GM12872 (cell line): ENCODE data around the gene SUFU.

Experiments
- CTCF ChIP-seq: IDR thresholded peaks from 3 replicates; pipeline ENCODE4 v1.5.1; 2011; ENCODE audit warnings: low read depth, mild to moderate bottlenecking, low read length, moderate library complexity; ENCODE audit not compliant: insufficient read depth

The SUFU gene

GRCh38 chr10:102660888-102661657, 157.3 kb downstream of the SUFU start:
- no peak for TF ChIP-seq CTCF

DNA sequence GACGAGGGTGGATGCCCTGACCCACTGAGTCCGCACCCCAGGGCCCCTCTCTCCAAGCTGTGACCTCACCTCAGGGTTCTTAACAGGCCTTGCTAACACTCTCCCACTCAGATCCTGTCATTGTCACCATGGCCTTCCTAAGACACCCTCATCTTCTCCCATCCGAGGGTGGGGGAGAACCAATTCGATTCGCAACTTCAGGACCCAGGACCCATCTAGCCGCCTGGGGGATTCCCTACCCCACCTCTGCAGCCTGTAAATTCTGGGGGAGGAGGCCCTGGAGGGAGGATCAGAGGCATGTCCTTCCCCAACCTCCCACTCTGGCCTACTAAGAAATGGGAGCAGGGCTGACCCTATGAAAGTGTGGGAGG, 157.9 kb downstream of the SUFU start:
- no peak for TF ChIP-seq CTCF

DNA sequence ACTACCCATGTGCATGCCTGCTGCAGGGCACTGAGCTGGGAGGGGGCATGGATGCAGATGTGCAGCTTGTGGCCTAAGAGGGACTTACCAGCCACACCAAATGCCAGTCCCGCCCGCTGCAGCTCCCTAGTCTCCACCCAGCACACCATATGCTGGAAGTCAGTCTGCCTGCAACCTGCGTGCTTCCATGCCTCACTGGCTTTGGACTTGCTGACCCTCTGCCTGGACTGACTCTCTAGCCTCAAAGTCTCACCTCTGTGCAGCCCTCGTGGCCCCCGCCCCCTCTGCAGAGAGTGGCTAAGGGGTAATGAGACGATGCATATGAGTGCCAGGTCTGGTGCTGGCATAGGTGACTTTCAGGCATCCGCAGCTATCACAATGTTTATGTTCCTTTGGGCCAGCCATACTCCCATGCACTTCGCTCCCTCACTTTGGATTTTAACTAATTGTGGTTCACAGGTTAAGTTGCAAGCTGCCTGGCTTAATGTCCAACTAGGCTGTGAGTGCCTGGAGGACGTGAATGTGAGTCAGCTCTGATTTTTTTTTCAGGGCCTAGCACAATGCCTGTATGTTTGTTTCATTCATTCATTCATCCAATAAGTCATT, 162.2 kb downstream of the SUFU start:
- no peak for TF ChIP-seq CTCF

GRCh38 chr10:102668326-102669107, 164.7 kb downstream of the SUFU start:
- no peak for TF ChIP-seq CTCF

- no peak for TF ChIP-seq CTCF
Measured at GRCh38 chr10:102669206-102670064, 165.7 kb downstream of the SUFU start.

DNA sequence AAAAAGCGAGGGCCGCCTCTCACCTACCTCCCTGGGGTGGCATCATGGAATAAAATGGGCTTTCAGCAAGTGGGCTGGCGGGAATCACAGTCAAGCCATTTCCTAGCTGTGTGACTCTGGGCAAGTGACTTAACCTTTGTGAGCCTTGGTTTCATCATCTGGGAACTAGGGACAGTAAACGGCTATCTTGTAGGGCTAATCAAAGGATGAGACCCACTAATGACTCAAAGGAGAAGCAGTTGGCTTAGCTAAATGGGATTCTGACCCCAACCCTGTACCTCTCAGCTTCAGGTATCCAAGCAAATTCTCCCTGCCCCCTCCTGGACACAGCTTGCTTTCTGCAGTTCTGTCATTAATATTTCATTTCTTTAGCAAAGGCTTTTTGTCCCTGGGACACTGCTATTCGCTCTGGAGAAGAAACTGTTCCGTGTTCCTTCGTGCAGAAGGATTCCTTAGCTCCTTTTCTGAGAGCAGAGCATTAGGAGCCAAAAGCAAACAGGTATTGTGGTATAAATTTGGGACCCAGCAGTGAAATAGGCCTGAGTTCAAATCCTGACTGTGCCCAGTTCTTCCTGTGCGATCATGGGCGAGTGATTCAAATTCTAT, 166.4 kb downstream of the SUFU start:
- TF ChIP-seq CTCF, result no peak
